OCI-LY7 (cell line): ENCODE results near the gene ATP5MC2. TPM values are rescaled to one million over a fixed set of nuclear protein-coding genes. Genes with fewer than 3 reads are reported as not detected.
A peak's percentile ranks its signal among the peaks of the same experiment; 100 is the strongest.

ENCODE experiments used
- BruUV-seq: library from RNA; stranded (reverse); fragments of 400-500 nt; replicated peaks from 2 replicates; lab custom pipeline; 2021; lab: Mats Ljungman, UMichigan
- CTCF ChIA-PET: fragments of 300-600 bp; sonication (Branson Sonifier 250); formaldehyde crosslinking; loops from one replicate; lab custom pipeline; 2022; ENCODE audit warnings: antibody characterized with exemption; ENCODE audit not compliant: unreplicated experiment; lab: Charles Lee
- POLR2A ChIA-PET: fragments of 300-600 bp; sonication (Branson Sonifier 250); formaldehyde crosslinking; loops from one replicate; lab custom pipeline; 2022; ENCODE audit warnings: antibody characterized with exemption; lab: Charles Lee
- DNase-seq: peaks from one replicate; pipeline ENCODE4 v3.0.0-alpha.2; 2015; ENCODE audit warnings: low spot score
- H2AFZ ChIP-seq: fragments of 200-600 bp; sonication (generic), shearing (Covaris generic); 2 replicates; pipeline ENCODE4 v1.6.1; 2014; ENCODE audit warnings: mild to moderate bottlenecking, antibody characterized with exemption, low read length, moderate library complexity
- H3K27ac ChIP-seq: fragments of 200-600 bp; sonication (generic); 2 replicates; pipeline ENCODE4 v1.5.1; 2014; ENCODE audit warnings: mixed run types, low read depth, mild to moderate bottlenecking, moderate library complexity, low read length, inconsistent platforms; ENCODE audit not compliant: poor library complexity, severe bottlenecking
- H3K36me3 ChIP-seq: fragments of 200-600 bp; sonication (generic); 2 replicates; pipeline ENCODE4 v1.6.1; 2014; ENCODE audit warnings: mild to moderate bottlenecking, antibody characterized with exemption, low read length, moderate library complexity, mixed read lengths; ENCODE audit not compliant: insufficient read depth
- H3K4me1 ChIP-seq: fragments of 200-600 bp; sonication (generic); 2 replicates; pipeline ENCODE4 v1.5.1; 2014; ENCODE audit warnings: mild to moderate bottlenecking, low read length; ENCODE audit not compliant: insufficient read depth, poor library complexity, severe bottlenecking
- H3K4me2 ChIP-seq: fragments of 200-600 bp; sonication (generic); 2 replicates; pipeline ENCODE4 v1.6.1; 2014; ENCODE audit warnings: mild to moderate bottlenecking, low read length
- H3K4me3 ChIP-seq: fragments of 200-600 bp; sonication (generic); 2 replicates; pipeline ENCODE4 v1.5.1; 2014; ENCODE audit warnings: mild to moderate bottlenecking, low read depth, low read length; ENCODE audit not compliant: poor library complexity, severe bottlenecking
- H3K79me2 ChIP-seq: fragments of 200-600 bp; sonication (generic); 2 replicates; pipeline ENCODE4 v1.6.1; 2016; ENCODE audit warnings: low read depth, mild to moderate bottlenecking, low read length, moderate library complexity, mixed read lengths; ENCODE audit not compliant: insufficient read depth
- H3K9me2 ChIP-seq: fragments of 200-600 bp; sonication (generic); 2 replicates; pipeline ENCODE4 v1.6.1; 2016; ENCODE audit warnings: mild to moderate bottlenecking, low read length, mixed read lengths; ENCODE audit not compliant: insufficient read depth
- H3K9me3 ChIP-seq: fragments of 200-600 bp; sonication (generic); 2 replicates; pipeline ENCODE4 v1.6.1; 2014; ENCODE audit warnings: mild to moderate bottlenecking, mixed run types, low read length, mixed read lengths
- H4K20me1 ChIP-seq: fragments of 200-600 bp; sonication (generic); 2 replicates; pipeline ENCODE4 v1.6.1; 2014; ENCODE audit warnings: mild to moderate bottlenecking, antibody characterized with exemption, low read length, moderate library complexity, mixed read lengths; ENCODE audit not compliant: insufficient read depth
- CTCF ChIP-seq: fragments of 200-600 bp; sonication (generic); conservative IDR thresholded peaks from 2 replicates; pipeline ENCODE4 v1.5.1; 2014; ENCODE audit warnings: mild to moderate bottlenecking, antibody characterized with exemption, low read length, moderate library complexity, mixed read lengths
- EZH2phosphoT487 ChIP-seq: fragments of 200-600 bp; sonication (generic); IDR thresholded peaks from 2 replicates; pipeline ENCODE4 v1.6.1; 2018; ENCODE audit warnings: low read depth, borderline replicate concordance, mild to moderate bottlenecking, mixed run types, antibody characterized with exemption, low read length, moderate library complexity, mixed read lengths
- intact Hi-C: fragments of 100-400 bp; cut with micrococcal nuclease; formaldehyde crosslinking; loops from one replicate; pipeline ENCODE4 v1.10.0; 2022; ENCODE audit not compliant: unreplicated experiment
- total RNA-seq, 2 experiments: library from RNA; depleted of rRNA in 1 of 2; stranded (reverse); fragments of >200 nt in 1 of 2; shearing (Covaris generic) in 1 of 2; gene quantifications; 2 replicates each; pipeline ENCODE4 v1.2.3, GENCODE V29; 2014 to 2022

ATP5MC2 gene
- total RNA-seq, 2 experiments from 2014 or later = 374 to 500 TPM

- intact Hi-C loops = loop anchor here (5.0 kb wide), 2 partner anchors 127 to 243 kb away; partner anchors contain the start of genes CISTR and SP1
- BruUV-seq = no TSS peak
- Histone ChIP-seq H3K9me3 (no peaks in the 10 kb centered on the region), H4K20me1 (no peaks in the 10 kb centered on the region), H3K27ac (peak overlapping the region; percentile 35), H2AFZ (no peak overlapping the region), H3K4me3 (peak overlapping the region; percentile 90), H3K9me2 (no peaks in the 10 kb centered on the region), H3K4me1 (peaks cover 29% of the 10 kb centered on the region), H3K4me2 (peak overlapping the region; percentile 97), H3K79me2 (peaks cover 47% of the 10 kb centered on the region), H3K36me3 (no peaks in the 10 kb centered on the region)
- CTCF ChIA-PET = interaction anchor here (0.5 to 1.5 kb wide), 2 partner anchors 51 to 64 kb away, joined by 3 to 5 read pairs; partner anchors contain the start of gene ATP5MC2
- peak; percentile 24 for DNase-seq
- no peak for TF ChIP-seq EZH2phosphoT487
- TF ChIP-seq CTCF = no peak
- POLR2A ChIA-PET = interaction anchor here (0.7 to 1.6 kb wide), 5 partner anchors 8 to 603 kb away, joined by 3 to 6 read pairs (median 3); partner anchors contain the start of gene TARBP2
These were observed 50.9 kb downstream of the ATP5MC2 start for GRCh38 chr12:53624956-53625355.

GRCh38 chr12:53624458-53624857 lies 51.4 kb downstream of the ATP5MC2 start:
- H4K20me1 ChIP-seq = no peaks in the 10 kb centered on the region
- H3K4me3 ChIP-seq = peak overlapping the region; percentile 90
- no TSS peak for BruUV-seq
- no peak for TF ChIP-seq CTCF
- TF ChIP-seq EZH2phosphoT487 = no peak
- intact Hi-C loops = no loop called here
- H2AFZ ChIP-seq = no peak overlapping the region
- peak overlapping the region; percentile 35 for H3K27ac ChIP-seq
- H3K36me3 ChIP-seq = no peaks in the 10 kb centered on the region
- H3K79me2 ChIP-seq = peaks cover 52% of the 10 kb centered on the region
- H3K9me3 ChIP-seq = no peaks in the 10 kb centered on the region
- DNase-seq = no peak
- peaks cover 34% of the 10 kb centered on the region for H3K4me1 ChIP-seq
- ChIA-PET POLR2A (interaction anchor here (0.5 to 2.4 kb wide), 8 partner anchors 11 to 603 kb away, joined by 3 to 12 read pairs (median 3); partner anchors contain the start of genes ATP5MC2 and SPRYD3), CTCF (interaction anchor here (0.5 kb wide), 1 partner anchor 64 kb away, joined by 3 read pairs; no protein-coding TSS in a partner anchor)
- peak overlapping the region; percentile 97 for H3K4me2 ChIP-seq
- H3K9me2 ChIP-seq = no peaks in the 10 kb centered on the region
